H1 (cell line): ENCODE measurements around the gene GLTP. TPM values are rescaled to one million over a fixed set of nuclear protein-coding genes. Genes with fewer than 3 reads are reported as not detected.

Experiments used
- JUN ChIP-seq: IDR thresholded peaks from 2 replicates; pipeline ENCODE4 v1.6.1; 2011; ENCODE audit warnings: low read depth, mild to moderate bottlenecking, improper control_type of control experiment, low read length
- polyA plus RNA-seq, 7 experiments: library from polyadenylated mRNA; depleted of rRNA in 3 of 7; stranded (reverse) in 5 of 7; unstranded in 2 of 7; fragments of >200 nt in 5 of 7; fragments of 200-250 nt in 2 of 7; gene quantifications; 1 replicate in 5 of 7; 2 replicates in 1 of 7; 4 replicates in 1 of 7; pipeline versions ENCODE4 v1.2.1 to v1.2.3, GENCODE V29; 2011 to 2013; ENCODE audit warnings: missing spikeins in 2 of 7, mixed read lengths in 2 of 7
- total RNA-seq: library from RNA; stranded (reverse); fragmentation: NEBNext Ultra II Directional; extraction: Animal tissue kit (Norgen Biotek cat#: 25700); gene quantifications from 2 replicates; pipeline ENCODE4 v1.2.1, GENCODE V29; 2021
- TF ChIP-seq, protein P1 (sequence below): fragments of 300-600 bp; sonication (generic); IDR thresholded peaks from 2 replicates; pipeline ENCODE4 v1.7.1; 2012; ENCODE audit warnings: low read length, moderate library complexity, mild to moderate bottlenecking, inconsistent platforms; ENCODE audit not compliant: insufficient replicate concordance

The GLTP gene
- total and polyA plus RNA-seq, 2 of the 8 experiments (the other 6 are each of a cell fraction or from before 2014, with no cell fraction given): 9.8 to 26.1 TPM

GRCh38 chr12:109923038-109923437, 42.7 kb upstream of the GLTP start (continued):
- TF ChIP-seq, protein P1, sequence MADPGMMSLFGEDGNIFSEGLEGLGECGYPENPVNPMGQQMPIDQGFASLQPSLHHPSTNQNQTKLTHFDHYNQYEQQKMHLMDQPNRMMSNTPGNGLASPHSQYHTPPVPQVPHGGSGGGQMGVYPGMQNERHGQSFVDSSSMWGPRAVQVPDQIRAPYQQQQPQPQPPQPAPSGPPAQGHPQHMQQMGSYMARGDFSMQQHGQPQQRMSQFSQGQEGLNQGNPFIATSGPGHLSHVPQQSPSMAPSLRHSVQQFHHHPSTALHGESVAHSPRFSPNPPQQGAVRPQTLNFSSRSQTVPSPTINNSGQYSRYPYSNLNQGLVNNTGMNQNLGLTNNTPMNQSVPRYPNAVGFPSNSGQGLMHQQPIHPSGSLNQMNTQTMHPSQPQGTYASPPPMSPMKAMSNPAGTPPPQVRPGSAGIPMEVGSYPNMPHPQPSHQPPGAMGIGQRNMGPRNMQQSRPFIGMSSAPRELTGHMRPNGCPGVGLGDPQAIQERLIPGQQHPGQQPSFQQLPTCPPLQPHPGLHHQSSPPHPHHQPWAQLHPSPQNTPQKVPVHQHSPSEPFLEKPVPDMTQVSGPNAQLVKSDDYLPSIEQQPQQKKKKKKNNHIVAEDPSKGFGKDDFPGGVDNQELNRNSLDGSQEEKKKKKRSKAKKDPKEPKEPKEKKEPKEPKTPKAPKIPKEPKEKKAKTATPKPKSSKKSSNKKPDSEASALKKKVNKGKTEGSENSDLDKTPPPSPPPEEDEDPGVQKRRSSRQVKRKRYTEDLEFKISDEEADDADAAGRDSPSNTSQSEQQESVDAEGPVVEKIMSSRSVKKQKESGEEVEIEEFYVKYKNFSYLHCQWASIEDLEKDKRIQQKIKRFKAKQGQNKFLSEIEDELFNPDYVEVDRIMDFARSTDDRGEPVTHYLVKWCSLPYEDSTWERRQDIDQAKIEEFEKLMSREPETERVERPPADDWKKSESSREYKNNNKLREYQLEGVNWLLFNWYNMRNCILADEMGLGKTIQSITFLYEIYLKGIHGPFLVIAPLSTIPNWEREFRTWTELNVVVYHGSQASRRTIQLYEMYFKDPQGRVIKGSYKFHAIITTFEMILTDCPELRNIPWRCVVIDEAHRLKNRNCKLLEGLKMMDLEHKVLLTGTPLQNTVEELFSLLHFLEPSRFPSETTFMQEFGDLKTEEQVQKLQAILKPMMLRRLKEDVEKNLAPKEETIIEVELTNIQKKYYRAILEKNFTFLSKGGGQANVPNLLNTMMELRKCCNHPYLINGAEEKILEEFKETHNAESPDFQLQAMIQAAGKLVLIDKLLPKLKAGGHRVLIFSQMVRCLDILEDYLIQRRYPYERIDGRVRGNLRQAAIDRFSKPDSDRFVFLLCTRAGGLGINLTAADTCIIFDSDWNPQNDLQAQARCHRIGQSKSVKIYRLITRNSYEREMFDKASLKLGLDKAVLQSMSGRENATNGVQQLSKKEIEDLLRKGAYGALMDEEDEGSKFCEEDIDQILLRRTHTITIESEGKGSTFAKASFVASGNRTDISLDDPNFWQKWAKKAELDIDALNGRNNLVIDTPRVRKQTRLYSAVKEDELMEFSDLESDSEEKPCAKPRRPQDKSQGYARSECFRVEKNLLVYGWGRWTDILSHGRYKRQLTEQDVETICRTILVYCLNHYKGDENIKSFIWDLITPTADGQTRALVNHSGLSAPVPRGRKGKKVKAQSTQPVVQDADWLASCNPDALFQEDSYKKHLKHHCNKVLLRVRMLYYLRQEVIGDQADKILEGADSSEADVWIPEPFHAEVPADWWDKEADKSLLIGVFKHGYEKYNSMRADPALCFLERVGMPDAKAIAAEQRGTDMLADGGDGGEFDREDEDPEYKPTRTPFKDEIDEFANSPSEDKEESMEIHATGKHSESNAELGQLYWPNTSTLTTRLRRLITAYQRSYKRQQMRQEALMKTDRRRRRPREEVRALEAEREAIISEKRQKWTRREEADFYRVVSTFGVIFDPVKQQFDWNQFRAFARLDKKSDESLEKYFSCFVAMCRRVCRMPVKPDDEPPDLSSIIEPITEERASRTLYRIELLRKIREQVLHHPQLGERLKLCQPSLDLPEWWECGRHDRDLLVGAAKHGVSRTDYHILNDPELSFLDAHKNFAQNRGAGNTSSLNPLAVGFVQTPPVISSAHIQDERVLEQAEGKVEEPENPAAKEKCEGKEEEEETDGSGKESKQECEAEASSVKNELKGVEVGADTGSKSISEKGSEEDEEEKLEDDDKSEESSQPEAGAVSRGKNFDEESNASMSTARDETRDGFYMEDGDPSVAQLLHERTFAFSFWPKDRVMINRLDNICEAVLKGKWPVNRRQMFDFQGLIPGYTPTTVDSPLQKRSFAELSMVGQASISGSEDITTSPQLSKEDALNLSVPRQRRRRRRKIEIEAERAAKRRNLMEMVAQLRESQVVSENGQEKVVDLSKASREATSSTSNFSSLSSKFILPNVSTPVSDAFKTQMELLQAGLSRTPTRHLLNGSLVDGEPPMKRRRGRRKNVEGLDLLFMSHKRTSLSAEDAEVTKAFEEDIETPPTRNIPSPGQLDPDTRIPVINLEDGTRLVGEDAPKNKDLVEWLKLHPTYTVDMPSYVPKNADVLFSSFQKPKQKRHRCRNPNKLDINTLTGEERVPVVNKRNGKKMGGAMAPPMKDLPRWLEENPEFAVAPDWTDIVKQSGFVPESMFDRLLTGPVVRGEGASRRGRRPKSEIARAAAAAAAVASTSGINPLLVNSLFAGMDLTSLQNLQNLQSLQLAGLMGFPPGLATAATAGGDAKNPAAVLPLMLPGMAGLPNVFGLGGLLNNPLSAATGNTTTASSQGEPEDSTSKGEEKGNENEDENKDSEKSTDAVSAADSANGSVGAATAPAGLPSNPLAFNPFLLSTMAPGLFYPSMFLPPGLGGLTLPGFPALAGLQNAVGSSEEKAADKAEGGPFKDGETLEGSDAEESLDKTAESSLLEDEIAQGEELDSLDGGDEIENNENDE: no peak
- no peak for TF ChIP-seq JUN
- TF ChIP-seq, all 59 proteins: peak for 0
